HG02642 (cell line): Measurements from ENCODE around the gene NSFL1C.

Experiments
- ATAC-seq: cut with Tn5 transposase; IDR thresholded peaks from one replicate; pipeline ENCODE4 v1.9.1; 2021; ENCODE audit warnings: mild to moderate bottlenecking; ENCODE audit not compliant: unreplicated experiment, poor library complexity

The NSFL1C gene

GRCh38 chr20:1463971-1464570, 2.6 kb downstream of the NSFL1C start:
- ATAC-seq, result no peak

GRCh38 chr20:1462834-1463233, 3.8 kb downstream of the NSFL1C start:
- no peak for ATAC-seq

GRCh38 chr20:1462001-1462400, 4.6 kb downstream of the NSFL1C start:
- ATAC-seq, result no peak

- ATAC-seq, result no peak
These were observed 6.4 kb downstream of the NSFL1C start for GRCh38 chr20:1460275-1460674.

GRCh38 chr20:1457992-1458391, 8.7 kb downstream of the NSFL1C start:
- ATAC-seq, result no peak

- no peak for ATAC-seq
These were observed 10.3 kb downstream of the NSFL1C start for GRCh38 chr20:1456300-1456699.

- no peak for ATAC-seq
These were observed 15.6 kb downstream of the NSFL1C start for GRCh38 chr20:1450926-1451491.

- no peak for ATAC-seq
These were observed 17.3 kb downstream of the NSFL1C start for GRCh38 chr20:1449370-1449769.

GRCh38 chr20:1448081-1448620, 18.5 kb downstream of the NSFL1C start:
- no peak for ATAC-seq

GRCh38 chr20:1446536-1446935, 20.1 kb downstream of the NSFL1C start:
- no peak for ATAC-seq

GRCh38 chr20:1443085-1443484, 23.6 kb downstream of the NSFL1C start:
- ATAC-seq, result no peak

- ATAC-seq, result no peak
These were observed 24.3 kb downstream of the NSFL1C start for GRCh38 chr20:1442304-1442703.

GRCh38 chr20:1441133-1441532, 25.5 kb downstream of the NSFL1C start:
- no peak for ATAC-seq

GRCh38 chr20:1440024-1440423, 26.6 kb downstream of the NSFL1C start:
- ATAC-seq, result no peak

GRCh38 chr20:1438361-1438760, 28.3 kb downstream of the NSFL1C start:
- ATAC-seq, result no peak

- no peak for ATAC-seq
These were observed 29.3 kb downstream of the NSFL1C start for GRCh38 chr20:1437235-1437904.

GRCh38 chr20:1436263-1436662, 30.4 kb downstream of the NSFL1C start:
- ATAC-seq, result no peak

- ATAC-seq, result no peak
These were observed 31.3 kb downstream of the NSFL1C start for GRCh38 chr20:1435337-1435699.

- ATAC-seq, result peak; percentile 90
These were observed 31.9 kb downstream of the NSFL1C start for GRCh38 chr20:1434571-1435336.

- no peak for ATAC-seq
These were observed 35.5 kb downstream of the NSFL1C start for GRCh38 chr20:1431158-1431557.

GRCh38 chr20:1430004-1430451, 36.6 kb downstream of the NSFL1C start:
- no peak for ATAC-seq
